Prostate gland (tissue), 2 donors: ENCODE measurements around the gene PMS1.

Source experiments
- CTCF ChIP-seq, 4 experiments: fragments of 200-600 bp in 2 of 4; fragments of 450-650 bp in 2 of 4; sonication (generic) in 2 of 4; IDR thresholded peaks; 1 replicate in 3 of 4; 2 replicates in 1 of 4; pipeline ENCODE4 v1.5.1; 2016 to 2019; ENCODE audit warnings: antibody characterized with exemption in 4 of 4, mild to moderate bottlenecking in 2 of 4, moderate library complexity in 2 of 4
- POLR2A ChIP-seq: fragments of 450-650 bp; IDR thresholded peaks from one replicate; pipeline ENCODE4 v1.6.1; 2016; ENCODE audit warnings: antibody characterized with exemption, mild to moderate bottlenecking
- POLR2AphosphoS5 ChIP-seq: sonication (generic); formaldehyde crosslinking; IDR thresholded peaks from one replicate; pipeline ENCODE4 v1.6.1; 2017; ENCODE audit warnings: antibody characterized with exemption

- TF ChIP-seq CTCF (IDR thresholded peaks at IDR 0.05): no peak
- no peak for TF ChIP-seq POLR2A
- TF ChIP-seq POLR2AphosphoS5: no peak
Measured at GRCh38 chr2:189900726-189901125, 116.5 kb downstream of the PMS1 start.
